IPS DF 6.9 (cell line): ENCODE results near the gene ESCO1.

ENCODE experiments used
- DNase-seq: peaks from one replicate; pipeline ENCODE4 v3.0.0-alpha.2; 2013; ENCODE audit warnings: low read depth, low spot score
- H3K27ac ChIP-seq: one replicate; pipeline ENCODE4 v1.5.1; 2013; ENCODE audit warnings: low read length, control low read depth
- H3K27me3 ChIP-seq: 2 replicates; pipeline ENCODE4 v1.6.1; 2013; ENCODE audit warnings: mild to moderate bottlenecking, low read length; ENCODE audit not compliant: control insufficient read depth, insufficient read depth
- H3K36me3 ChIP-seq: 2 replicates; pipeline ENCODE4 v1.6.1; 2013; ENCODE audit warnings: low read length; ENCODE audit not compliant: control insufficient read depth, insufficient read depth
- H3K4me1 ChIP-seq: 2 replicates; pipeline ENCODE4 v1.6.1; 2013; ENCODE audit warnings: low read length; ENCODE audit not compliant: control insufficient read depth, insufficient read depth
- H3K4me3 ChIP-seq: 2 replicates; pipeline ENCODE4 v1.5.1; 2013; ENCODE audit warnings: mild to moderate bottlenecking, low read length
- H3K9me3 ChIP-seq: 2 replicates; pipeline ENCODE4 v1.6.1; 2013; ENCODE audit warnings: low read length, inconsistent platforms; ENCODE audit not compliant: control insufficient read depth, insufficient read depth
- WGBS: extraction: QIAGEN DNeasy Blood & Tissue Kit; methylation state at CpG from one replicate; pipeline ENCODE4 v1.1.7; 2013; ENCODE audit warnings: mixed read lengths, missing lambda C conversion rate; ENCODE audit not compliant: insufficient read length, insufficient coverage; 5-methylcytosine and 5-hydroxymethylcytosine counted together

The ESCO1 gene

GRCh38 chr18:21489119-21489750 lies 111.3 kb downstream of the ESCO1 start:
- H3K9me3 ChIP-seq = no peaks in the 10 kb centered on the region
- H3K36me3 ChIP-seq = no peaks in the 10 kb centered on the region
- H3K4me3 ChIP-seq = no peak overlapping the region
- no peaks in the 10 kb centered on the region for H3K27me3 ChIP-seq
- H3K4me1 ChIP-seq = no peaks in the 10 kb centered on the region
- DNase-seq = peak; percentile 63
- no CpG with 5 or more reads among the region's 6 CpGs for WGBS
- no peak overlapping the region for H3K27ac ChIP-seq

GRCh38 chr18:21486905-21487437 lies 113.5 kb downstream of the ESCO1 start:
- Histone ChIP-seq H3K9me3 (no peaks in the 10 kb centered on the region), H3K27ac (no peak overlapping the region), H3K4me1 (no peaks in the 10 kb centered on the region), H3K36me3 (no peaks in the 10 kb centered on the region), H3K4me3 (no peak overlapping the region), H3K27me3 (no peaks in the 10 kb centered on the region)
- no CpG with 5 or more reads among the region's 3 CpGs for WGBS
- no peak for DNase-seq

GRCh38 chr18:21484851-21485636 lies 115.5 kb downstream of the ESCO1 start:
- H3K27me3 ChIP-seq = no peaks in the 10 kb centered on the region
- H3K4me1 ChIP-seq = no peaks in the 10 kb centered on the region
- no peaks in the 10 kb centered on the region for H3K9me3 ChIP-seq
- H3K4me3 ChIP-seq = no peak overlapping the region
- no peak for DNase-seq
- no peaks in the 10 kb centered on the region for H3K36me3 ChIP-seq
- WGBS = no CpG with 5 or more reads among the region's 7 CpGs
- H3K27ac ChIP-seq = no peak overlapping the region

- no peak overlapping the region for H3K27ac ChIP-seq
- no peaks in the 10 kb centered on the region for H3K4me1 ChIP-seq
These were observed 117.5 kb downstream of the ESCO1 start for GRCh38 chr18:21483051-21483450.

GRCh38 chr18:21481739-21482138 lies 118.8 kb downstream of the ESCO1 start:
- no peaks in the 10 kb centered on the region for H3K36me3 ChIP-seq
- no peak overlapping the region for H3K27ac ChIP-seq
- H3K4me1 ChIP-seq = no peaks in the 10 kb centered on the region
- no peaks in the 10 kb centered on the region for H3K27me3 ChIP-seq
- H3K9me3 ChIP-seq = no peaks in the 10 kb centered on the region
- H3K4me3 ChIP-seq = no peak overlapping the region
- WGBS = no CpG with 5 or more reads among the region's 2 CpGs
- DNase-seq = no peak

More at GRCh38 chr18:21483051-21483450, 117.5 kb downstream of the ESCO1 start:
- no peaks in the 10 kb centered on the region for H3K9me3 ChIP-seq
- H3K4me3 ChIP-seq = no peak overlapping the region
- no peaks in the 10 kb centered on the region for H3K36me3 ChIP-seq
- no peak for DNase-seq
- H3K27me3 ChIP-seq = no peaks in the 10 kb centered on the region
- no CpG with 5 or more reads among the region's 5 CpGs for WGBS

- Histone ChIP-seq H3K27me3 (no peaks in the 10 kb centered on the region), H3K9me3 (no peaks in the 10 kb centered on the region), H3K36me3 (no peaks in the 10 kb centered on the region), H3K27ac (no peak overlapping the region), H3K4me3 (no peak overlapping the region), H3K4me1 (no peaks in the 10 kb centered on the region)
- 100% methylated on average over 1 of the region's 5 CpGs for WGBS
- no peak for DNase-seq
These were observed 120.8 kb downstream of the ESCO1 start for GRCh38 chr18:21479721-21480120.
